GM12875 (cell line): ENCODE measurements around the gene LPP.

ENCODE experiments used
- H3K4me3 ChIP-seq: one replicate; pipeline ENCODE4 v1.5.1; 2011; ENCODE audit warnings: low read depth, low read length, control low read depth
- CTCF ChIP-seq: IDR thresholded peaks from 2 replicates; pipeline ENCODE4 v1.5.1; 2011; ENCODE audit warnings: low read depth, mild to moderate bottlenecking, control low read depth, inconsistent platforms, low read length, moderate library complexity, borderline replicate concordance; ENCODE audit not compliant: insufficient read depth

The LPP gene

GRCh38 chr3:188513662-188514328, 359.8 kb downstream of the LPP start:
- H3K4me3 ChIP-seq, result no peak overlapping the region
- TF ChIP-seq CTCF, result no peak

GRCh38 chr3:188516515-188516914, 362.6 kb downstream of the LPP start:
- no peak overlapping the region for H3K4me3 ChIP-seq
- no peak for TF ChIP-seq CTCF

GRCh38 chr3:188518416-188518815, 364.5 kb downstream of the LPP start:
- TF ChIP-seq CTCF, result no peak
- no peak overlapping the region for H3K4me3 ChIP-seq

GRCh38 chr3:188518835-188519452, 365.0 kb downstream of the LPP start:
- H3K4me3 ChIP-seq, result no peak overlapping the region
- no peak for TF ChIP-seq CTCF

GRCh38 chr3:188520466-188520865, 366.5 kb downstream of the LPP start:
- H3K4me3 ChIP-seq, result no peak overlapping the region
- TF ChIP-seq CTCF, result no peak

GRCh38 chr3:188522115-188522514, 368.2 kb downstream of the LPP start:
- H3K4me3 ChIP-seq, result no peak overlapping the region
- TF ChIP-seq CTCF, result no peak

- TF ChIP-seq CTCF, result no peak
- H3K4me3 ChIP-seq, result no peak overlapping the region
Measured at GRCh38 chr3:188523291-188523690, 369.3 kb downstream of the LPP start.
